Glutamatergic neuron (in vitro differentiated cells): ENCODE data around the gene ESR2. TPM values are rescaled to one million over a fixed set of nuclear protein-coding genes. Genes with fewer than 3 reads are reported as not detected.

Source experiments
- DNase-seq: peaks from one replicate; pipeline ENCODE4 v3.0.0; 2022
- H3K27ac Mint-ChIP-seq: one replicate; pipeline ENCODE4 v1.8.0; 2020; ENCODE audit warnings: mild to moderate bottlenecking, mixed read lengths, inconsistent platforms; ENCODE audit not compliant: unreplicated experiment
- H3K27me3 Mint-ChIP-seq: one replicate; pipeline ENCODE4 v1.8.0; 2020; ENCODE audit warnings: mild to moderate bottlenecking, moderate library complexity, mixed read lengths, inconsistent platforms; ENCODE audit not compliant: unreplicated experiment
- H3K36me3 Mint-ChIP-seq: one replicate; pipeline ENCODE4 v1.8.0; 2020; ENCODE audit warnings: mild to moderate bottlenecking, mixed read lengths, inconsistent platforms; ENCODE audit not compliant: unreplicated experiment
- H3K4me1 Mint-ChIP-seq: one replicate; pipeline ENCODE4 v1.8.0; 2020; ENCODE audit warnings: mild to moderate bottlenecking, low read depth, mixed read lengths, inconsistent platforms; ENCODE audit not compliant: unreplicated experiment
- H3K4me3 Mint-ChIP-seq: one replicate; pipeline ENCODE4 v1.8.0; 2020; ENCODE audit warnings: mild to moderate bottlenecking, mixed read lengths, inconsistent platforms; ENCODE audit not compliant: unreplicated experiment
- H3K9me3 Mint-ChIP-seq: one replicate; pipeline ENCODE4 v1.8.0; 2020; ENCODE audit warnings: mild to moderate bottlenecking, moderate library complexity, mixed read lengths, inconsistent platforms; ENCODE audit not compliant: unreplicated experiment
- CTCF ChIP-seq: fragments of 200-600 bp; sonication (generic); IDR thresholded peaks from one replicate; pipeline ENCODE4 v1.5.0; 2021; ENCODE audit not compliant: partially characterized antibody, unreplicated experiment
- total RNA-seq: library from RNA; stranded (reverse); fragmentation: NEBNext Ultra II Directional; extraction: Animal tissue kit (Norgen Biotek cat#: 25700); gene quantifications from one replicate; pipeline ENCODE4 v1.2.1, GENCODE V29; 2021; ENCODE audit not compliant: unreplicated experiment

Gene ESR2
- total RNA-seq, 1 donor from 2014 or later: 0.66 TPM

- H3K27ac Mint-ChIP-seq: no peak overlapping the region
- peaks cover 2% of the 10 kb centered on the region for H3K9me3 Mint-ChIP-seq
- TF ChIP-seq CTCF: no peak
- H3K4me3 Mint-ChIP-seq: no peak overlapping the region
- H3K36me3 Mint-ChIP-seq: no peaks in the 10 kb centered on the region
- H3K4me1 Mint-ChIP-seq: no peaks in the 10 kb centered on the region
- H3K27me3 Mint-ChIP-seq: no peaks in the 10 kb centered on the region
- no peak for DNase-seq
These were observed 211.3 kb downstream of the ESR2 start for GRCh38 chr14:64082837-64083236.

GRCh38 chr14:64081174-64081746, 212.9 kb downstream of the ESR2 start:
- Mint-ChIP-seq H3K9me3 (peaks cover 2% of the 10 kb centered on the region), H3K36me3 (no peaks in the 10 kb centered on the region), H3K27me3 (no peaks in the 10 kb centered on the region), H3K4me3 (no peak overlapping the region), H3K27ac (no peak overlapping the region), H3K4me1 (no peaks in the 10 kb centered on the region)
- TF ChIP-seq CTCF: no peak
- no peak for DNase-seq

GRCh38 chr14:64080452-64080851, 213.7 kb downstream of the ESR2 start:
- H3K9me3 Mint-ChIP-seq: peaks cover 2% of the 10 kb centered on the region
- H3K27me3 Mint-ChIP-seq: no peaks in the 10 kb centered on the region
- H3K4me1 Mint-ChIP-seq: no peaks in the 10 kb centered on the region
- H3K4me3 Mint-ChIP-seq: no peak overlapping the region
- TF ChIP-seq CTCF: no peak
- DNase-seq: no peak
- no peaks in the 10 kb centered on the region for H3K36me3 Mint-ChIP-seq
- no peak overlapping the region for H3K27ac Mint-ChIP-seq

GRCh38 chr14:64075613-64076005, 218.6 kb downstream of the ESR2 start:
- no peak for DNase-seq
- H3K27me3 Mint-ChIP-seq: peaks cover 1% of the 10 kb centered on the region
- TF ChIP-seq CTCF: no peak
- no peaks in the 10 kb centered on the region for H3K4me1 Mint-ChIP-seq
- H3K27ac Mint-ChIP-seq: no peak overlapping the region
- H3K4me3 Mint-ChIP-seq: no peak overlapping the region
- peaks cover 2% of the 10 kb centered on the region for H3K9me3 Mint-ChIP-seq
- H3K36me3 Mint-ChIP-seq: peaks cover 6% of the 10 kb centered on the region

GRCh38 chr14:64074961-64075612, 219.1 kb downstream of the ESR2 start:
- peaks cover 6% of the 10 kb centered on the region for H3K36me3 Mint-ChIP-seq
- H3K4me3 Mint-ChIP-seq: no peak overlapping the region
- no peak for DNase-seq
- peaks cover 1% of the 10 kb centered on the region for H3K27me3 Mint-ChIP-seq
- H3K9me3 Mint-ChIP-seq: no peaks in the 10 kb centered on the region
- H3K27ac Mint-ChIP-seq: no peak overlapping the region
- TF ChIP-seq CTCF: no peak
- no peaks in the 10 kb centered on the region for H3K4me1 Mint-ChIP-seq
